GOT3 (cell line): ENCODE data around the gene TSR3.

ENCODE experiments used
- DNase-seq: peaks from one replicate; lab custom pipeline; 2025; ENCODE audit warnings: mixed read lengths; lab: John Stamatoyannopoulos, UW

Gene TSR3

DNA sequence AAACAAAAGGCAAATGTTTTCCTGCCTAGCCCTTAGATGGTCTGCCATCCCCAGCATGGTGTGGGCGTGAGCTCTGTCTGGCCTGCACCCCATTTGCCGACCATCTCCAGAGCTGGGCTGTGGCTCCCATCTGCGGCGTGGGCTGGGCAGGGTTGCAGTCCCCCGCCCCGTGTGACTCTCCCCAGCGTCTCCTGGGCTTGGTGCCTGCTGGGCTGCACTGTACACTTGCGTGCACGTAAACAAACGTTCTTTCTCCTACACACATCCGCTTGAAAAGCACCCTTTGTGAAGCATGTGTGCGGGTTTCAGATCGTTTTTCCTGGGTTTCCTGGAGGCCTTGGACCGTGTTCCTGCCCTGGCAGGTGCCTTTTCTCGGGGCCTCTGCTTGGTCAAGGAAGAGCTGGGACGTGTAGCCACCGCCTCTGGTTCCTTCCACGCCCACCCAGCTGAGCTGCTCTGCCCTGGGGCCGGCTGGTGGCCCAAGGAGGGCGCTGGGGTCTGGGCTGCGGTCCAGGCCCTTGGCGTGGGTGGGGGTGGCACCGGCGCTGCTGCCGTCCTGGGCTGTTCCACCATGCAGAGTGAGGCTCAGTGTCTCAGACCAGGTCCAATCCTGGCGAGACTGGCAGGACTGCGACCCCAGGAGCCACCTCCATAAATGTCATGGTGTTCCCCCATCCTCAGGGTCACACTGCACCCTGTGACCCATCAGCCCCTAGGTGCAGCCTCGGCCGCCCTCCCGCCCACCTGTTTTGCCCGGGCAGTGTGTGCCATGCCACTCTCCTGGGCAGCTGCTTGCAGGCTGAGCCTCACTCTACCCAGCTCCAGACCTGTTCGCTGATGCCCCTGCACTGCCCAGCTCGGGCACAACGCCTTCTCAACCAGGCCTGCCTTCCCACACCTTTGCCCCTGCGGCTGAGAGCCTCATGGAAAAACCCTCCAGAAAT, 28.1 kb downstream of the TSR3 start:
- no peak for DNase-seq

DNA sequence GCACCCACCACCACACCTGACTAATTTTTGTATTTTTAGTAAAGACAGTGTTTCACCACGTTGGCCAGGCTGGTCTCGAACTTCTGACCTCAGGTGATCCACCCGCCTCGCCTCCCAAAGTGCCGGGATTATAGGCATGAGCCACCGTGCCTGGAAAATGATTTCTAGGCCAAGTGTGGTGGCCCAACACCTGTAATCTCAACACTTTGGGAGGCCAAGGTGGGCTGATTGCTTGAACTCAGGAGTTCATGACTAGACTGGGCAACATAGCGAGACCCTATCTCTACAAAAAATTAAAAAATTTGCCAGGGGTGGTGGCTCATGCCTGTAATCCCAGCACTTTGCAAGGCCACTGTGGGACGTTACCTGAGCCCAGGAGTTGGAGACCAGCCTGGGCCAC, 29.3 kb downstream of the TSR3 start:
- DNase-seq: no peak

DNA sequence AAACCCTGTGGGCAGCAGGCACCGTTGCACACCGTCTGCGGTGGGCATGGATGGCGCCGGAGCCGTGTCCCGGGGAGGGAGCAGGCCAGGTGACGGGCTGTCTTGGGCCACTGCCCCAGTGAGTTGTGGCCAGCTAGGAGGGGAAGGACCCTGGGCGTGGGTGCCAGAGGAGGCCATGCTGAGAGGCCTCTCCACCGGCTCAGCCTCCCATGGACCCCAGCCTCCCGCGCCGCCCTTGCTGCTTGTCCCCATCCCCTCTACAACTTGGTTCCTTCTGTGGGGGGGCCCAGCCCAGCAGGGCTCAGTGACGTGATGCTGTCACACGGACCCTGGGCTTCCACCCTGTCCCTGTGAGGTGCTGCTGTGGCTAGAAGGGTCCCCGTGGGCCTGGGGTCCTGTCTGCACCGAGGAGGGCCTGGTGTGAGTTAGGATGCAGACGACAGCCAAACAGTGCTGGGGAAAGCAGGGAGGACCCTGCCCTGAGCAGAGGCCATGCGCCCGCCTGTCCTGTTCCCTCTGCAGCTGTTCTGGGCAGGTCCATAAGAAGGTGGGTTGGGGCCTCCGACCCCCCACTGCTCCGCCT, 30.9 kb downstream of the TSR3 start:
- no peak for DNase-seq

DNA sequence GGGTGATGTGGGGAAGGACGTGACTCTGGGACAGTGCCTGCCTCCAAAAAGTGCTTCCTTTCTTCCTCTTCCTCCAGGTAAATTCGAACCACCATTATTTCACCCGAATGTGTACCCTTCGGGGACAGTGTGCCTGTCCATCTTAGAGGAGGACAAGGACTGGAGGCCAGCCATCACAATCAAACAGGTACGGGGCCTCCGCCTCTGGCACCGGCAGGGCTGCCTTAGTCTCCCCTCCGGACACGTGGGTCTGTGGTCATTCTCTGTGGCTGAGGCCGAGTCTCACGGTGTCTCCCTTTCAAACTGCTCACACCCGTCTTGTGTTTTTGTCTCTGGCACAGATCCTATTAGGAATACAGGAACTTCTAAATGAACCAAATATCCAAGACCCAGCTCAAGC, 31.6 kb downstream of the TSR3 start:
- DNase-seq: no peak

DNA sequence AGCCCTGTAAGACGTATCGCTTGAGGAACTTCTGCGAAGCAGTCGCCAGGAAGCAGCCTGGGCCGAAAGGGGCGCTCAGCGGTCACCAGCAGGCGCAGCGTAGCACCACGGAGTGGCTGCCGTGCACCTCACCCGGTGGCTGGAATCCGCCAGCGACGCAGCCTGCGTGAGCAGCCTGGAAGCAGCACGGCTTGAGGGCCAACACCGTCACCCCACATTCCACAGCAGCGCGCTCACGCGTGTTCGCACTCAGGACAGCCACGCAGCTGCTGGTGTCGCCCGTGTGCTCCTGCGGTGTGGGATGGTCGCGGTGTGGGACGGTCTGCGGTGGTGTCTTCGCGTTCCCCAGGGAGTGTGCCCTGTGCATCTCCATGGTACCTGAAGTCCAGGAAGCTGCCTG, 32.6 kb downstream of the TSR3 start:
- no peak for DNase-seq

DNA sequence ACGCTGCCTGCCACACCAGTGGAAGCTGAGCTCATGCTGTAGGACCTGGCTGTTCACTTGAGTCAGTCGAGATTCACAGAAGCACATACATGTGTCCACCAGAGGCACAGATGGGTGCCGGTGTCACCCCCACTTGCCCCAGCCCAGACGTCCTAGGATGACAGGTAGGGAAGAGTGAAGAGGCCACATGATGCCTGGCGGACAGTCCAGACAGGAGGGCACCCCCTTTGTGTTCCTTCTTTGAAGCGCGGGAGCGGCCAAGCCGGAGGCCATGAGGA, 33.5 kb downstream of the TSR3 start:
- DNase-seq: no peak

DNA sequence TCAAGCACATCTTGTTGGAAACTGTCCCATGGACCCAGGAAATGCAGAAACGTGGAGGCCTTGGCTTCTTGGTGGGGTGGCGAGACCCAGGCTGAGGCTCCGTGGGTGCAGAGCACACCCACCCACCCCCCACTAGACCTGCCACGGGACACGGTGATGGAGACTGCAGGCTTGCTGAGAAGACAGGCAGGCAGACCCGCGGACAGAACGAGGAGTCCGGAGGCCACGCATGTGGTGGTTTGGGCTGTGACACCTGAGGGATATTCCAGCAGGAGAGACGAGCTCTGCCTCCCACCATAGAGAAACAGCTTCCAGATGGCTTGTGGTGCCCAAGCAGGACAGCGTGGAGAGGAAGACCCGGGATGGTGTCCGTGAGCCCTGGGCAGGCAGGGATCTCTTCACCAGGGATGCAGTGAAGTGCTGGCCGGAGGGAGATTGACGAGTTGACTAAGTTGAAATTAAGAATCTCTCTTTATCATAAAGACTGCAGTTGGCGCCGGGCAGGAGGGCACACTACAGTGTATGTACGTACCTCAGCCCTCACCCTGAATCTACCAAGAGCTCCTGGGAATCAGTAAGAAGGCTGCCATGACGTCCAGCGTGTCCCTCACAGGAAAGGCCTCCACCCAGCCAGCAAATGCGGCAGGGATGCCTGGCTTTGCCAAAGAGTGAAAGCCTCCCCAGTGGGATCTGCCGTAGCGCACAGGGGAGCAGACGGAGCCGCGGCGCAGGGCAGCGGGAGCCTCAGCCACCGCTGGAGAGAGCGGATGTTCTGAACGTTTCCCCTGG, 34.0 kb downstream of the TSR3 start:
- no peak for DNase-seq

DNA sequence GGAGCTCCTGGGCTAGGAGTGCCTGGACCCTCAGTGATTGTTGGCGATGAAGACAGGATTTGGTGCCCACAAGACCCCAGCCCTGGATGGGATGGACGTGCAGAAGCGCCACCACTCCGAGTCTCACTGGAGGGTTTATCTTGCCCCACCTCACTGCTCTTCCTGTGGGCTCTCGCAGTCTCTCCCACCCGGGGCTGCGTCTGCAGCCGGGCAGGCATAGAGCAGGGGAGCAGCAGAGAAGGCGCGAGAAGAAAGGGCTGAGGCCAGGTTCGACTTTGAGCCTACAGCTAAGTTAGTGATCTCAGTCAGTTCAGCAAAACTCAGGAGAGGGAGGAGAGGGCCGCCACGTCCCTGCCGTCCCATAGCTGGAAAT, 35.7 kb downstream of the TSR3 start:
- DNase-seq: no peak

DNA sequence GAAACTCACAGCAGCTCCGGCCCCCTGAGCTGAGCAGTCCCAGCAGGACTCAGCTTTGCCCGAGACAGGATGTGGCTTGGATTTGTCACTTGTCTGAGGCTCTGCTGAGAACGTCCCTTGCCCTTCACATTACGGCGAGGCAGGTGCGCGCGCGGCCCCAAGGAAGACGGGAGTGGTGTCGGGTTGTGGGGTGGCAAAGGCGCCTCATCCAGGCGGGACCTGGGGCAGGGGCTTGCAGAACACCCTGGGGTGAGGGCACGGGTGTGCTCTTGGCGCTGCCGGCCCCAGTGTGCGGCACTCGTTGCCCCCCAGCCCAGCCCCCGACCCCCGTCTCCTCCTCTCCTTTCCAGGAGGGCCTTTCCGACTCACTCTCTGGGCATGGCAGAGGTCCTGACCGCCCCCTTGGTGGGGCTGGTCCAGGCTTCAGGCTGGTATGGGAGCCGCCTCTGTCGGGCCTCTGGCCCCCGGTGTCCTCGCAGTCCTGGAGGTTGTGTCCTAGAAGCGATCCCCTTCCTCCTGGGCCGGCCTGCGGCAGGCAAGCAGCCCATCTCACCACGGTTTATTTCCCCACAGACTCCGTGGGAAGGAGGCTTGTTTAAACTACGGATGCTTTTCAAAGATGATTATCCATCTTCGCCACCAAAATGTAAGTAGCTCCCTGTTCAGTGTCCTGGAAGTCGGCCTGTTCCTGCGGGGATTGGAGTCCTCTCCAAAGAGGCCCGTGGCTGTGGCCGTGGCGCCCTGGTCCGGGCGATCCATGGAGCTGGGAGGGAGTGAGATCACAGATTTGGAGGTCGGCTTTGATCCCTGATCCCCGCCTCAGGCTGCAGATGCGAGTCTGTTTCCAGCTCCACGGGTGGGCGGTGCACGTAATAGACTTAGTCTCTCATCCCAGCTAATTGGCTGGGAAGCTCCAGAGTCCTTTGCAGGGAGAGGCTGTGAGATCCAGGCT, 36.3 kb downstream of the TSR3 start:
- no peak for DNase-seq

DNA sequence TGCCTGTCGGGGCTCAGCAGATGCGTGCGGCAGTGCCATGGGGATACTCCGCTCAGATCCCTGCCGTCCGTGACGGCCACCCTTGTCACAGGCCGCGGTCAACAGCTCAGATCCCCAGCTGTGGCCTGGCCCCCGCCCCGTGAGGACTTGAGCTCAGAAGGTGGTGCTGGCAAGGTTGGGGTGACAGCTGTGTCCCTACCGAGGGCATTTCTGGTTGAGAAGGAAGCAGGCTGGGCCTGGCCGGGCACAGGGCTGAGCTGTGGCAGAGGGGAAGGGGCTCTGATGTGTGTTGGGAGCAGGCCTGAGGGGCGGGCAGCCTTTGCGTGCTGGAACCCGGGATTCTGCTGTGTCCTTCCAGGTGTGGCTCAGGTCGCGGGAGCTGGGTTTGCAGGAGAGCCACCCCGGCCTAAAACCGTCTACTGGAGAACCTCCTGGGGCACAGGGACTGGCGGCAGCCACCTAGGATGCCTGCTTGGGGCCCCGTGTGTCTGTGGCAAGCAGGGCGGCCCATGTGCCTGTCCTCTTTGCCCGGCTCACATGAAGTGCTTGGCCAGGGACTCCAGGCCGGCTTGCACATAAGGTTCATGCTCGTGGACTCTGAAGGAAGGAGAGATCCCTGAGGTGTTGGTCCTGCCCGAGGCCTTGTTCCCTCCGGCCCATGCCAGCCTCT, 37.1 kb downstream of the TSR3 start:
- DNase-seq: no peak

DNA sequence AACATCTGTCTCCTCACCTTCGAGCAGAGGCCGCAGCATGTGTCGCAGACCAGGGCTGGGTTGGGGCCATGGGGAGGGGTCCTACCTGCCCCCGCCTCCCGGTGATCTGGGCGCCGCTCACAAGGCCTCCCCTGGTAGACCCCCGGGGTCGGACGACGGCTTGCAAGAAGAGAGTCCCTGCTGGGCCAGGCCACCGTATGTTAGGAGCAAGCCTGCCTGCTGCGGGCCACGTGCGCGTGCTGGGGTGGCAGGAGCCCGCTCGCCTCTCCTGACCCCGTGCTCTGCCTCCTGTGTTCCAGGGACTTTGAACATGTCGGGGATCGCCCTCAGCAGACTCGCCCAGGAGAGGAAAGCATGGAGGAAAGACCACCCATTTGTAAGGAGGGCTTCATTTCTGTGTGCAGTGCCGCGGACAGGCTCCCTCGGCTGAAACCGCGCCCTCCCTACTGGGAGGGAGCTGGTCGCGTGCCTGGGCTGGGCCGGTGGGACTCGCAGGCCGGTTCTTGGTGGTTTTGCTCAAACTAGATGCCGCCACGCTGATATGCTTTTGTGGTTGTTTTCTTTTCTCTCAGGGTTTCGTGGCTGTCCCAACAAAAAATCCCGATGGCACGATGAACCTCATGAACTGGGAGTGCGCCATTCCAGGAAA, 37.8 kb downstream of the TSR3 start:
- no peak for DNase-seq

DNA sequence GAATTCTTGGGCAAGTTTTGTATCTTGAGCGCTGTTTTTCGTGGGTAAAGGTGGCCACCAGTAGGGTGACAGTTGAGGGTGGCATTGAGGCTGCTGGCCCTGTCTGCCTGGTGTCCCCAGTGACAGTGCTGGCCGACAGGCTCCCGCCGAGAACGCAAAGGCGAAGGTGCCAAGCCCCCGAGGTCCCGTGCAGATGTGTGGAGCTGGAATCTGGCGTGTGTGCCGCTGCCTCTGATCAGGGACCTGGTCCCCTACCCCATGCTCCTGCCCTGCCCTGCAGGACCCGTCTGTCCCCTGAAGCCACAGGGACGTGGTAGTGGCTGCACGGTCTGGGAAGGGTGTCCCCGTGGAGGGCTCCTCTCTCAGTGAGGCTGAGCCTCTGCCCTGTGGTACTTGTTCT, 38.8 kb downstream of the TSR3 start:
- no peak for DNase-seq

DNA sequence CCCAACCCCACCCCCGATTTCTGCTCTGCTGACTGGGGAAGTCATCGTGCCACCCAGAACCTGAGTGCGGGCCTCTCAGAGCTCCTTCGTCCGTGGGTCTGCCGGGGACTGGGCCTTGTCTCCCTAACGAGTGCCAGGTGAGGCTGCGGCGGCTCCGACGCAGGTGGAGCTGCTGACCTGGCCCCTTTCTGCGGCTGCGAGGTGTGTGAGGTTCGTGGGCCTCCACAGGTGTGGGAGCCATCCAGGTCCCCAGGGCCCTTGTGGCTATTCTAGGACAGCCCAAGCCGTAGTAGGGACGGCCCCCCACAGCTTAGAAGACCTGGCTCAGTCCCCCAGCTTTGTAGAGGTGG, 39.2 kb downstream of the TSR3 start:
- no peak for DNase-seq

DNA sequence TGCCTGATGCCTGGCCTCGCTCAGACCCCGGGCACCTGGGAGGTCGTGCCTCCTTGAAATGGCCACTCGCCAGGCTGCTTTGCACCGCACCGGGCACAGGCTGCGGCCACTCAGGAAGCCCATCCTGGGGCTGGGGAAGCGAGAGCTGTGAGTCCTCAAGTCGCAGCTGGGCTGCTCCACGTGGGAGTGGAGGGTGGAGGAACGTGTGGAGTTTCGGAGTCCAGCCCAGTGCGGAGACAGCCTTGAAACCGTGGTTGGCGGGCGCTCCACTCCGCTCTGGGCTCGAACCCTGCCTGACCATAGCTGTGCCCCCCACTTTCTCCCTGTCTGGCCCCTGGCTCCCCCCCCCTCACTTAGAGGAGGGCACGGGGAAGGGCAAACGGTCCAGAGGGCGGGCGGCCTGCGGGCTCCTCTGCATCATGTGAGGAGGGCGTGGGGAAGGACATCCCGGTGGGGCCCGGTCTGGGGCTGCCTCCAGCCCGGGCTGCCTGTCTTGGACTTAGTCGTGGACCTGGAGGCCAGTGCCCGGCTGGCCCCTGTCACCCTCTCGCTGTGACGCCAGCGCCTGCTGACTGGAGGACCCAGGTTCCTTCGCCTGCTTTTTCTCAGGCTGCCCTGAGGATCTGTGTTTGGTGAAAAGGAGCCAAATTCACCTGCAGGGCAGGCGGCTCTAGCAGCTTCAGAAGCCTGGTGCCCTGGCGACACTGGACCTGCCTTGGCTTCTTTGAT, 39.8 kb downstream of the TSR3 start:
- no peak for DNase-seq

DNA sequence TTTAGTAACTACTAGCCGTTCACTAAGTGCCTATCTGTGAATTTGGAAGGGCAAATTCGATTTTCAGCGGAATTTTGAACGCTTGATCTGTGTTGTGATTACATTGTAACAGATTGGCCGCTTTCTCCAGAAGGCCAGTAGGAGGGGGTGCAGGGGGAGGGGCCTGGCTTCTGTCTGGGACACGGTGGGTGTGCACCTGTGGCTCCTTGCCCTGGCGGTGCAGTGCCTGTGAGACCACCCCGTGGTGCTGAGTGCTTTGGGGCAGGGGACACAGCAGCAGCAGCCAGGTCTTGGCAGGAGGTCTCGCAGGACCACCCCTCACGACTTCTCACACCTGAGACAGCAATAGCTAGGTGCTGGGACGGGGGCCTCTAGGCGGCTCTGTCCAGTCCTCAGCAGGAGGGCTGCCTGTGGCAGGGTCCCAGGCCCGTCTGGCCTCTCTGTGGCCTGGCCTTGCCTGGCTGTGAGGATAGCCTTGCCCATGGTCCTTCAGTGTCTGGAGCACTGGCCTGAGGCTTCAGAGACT, 40.4 kb downstream of the TSR3 start:
- no peak for DNase-seq

DNA sequence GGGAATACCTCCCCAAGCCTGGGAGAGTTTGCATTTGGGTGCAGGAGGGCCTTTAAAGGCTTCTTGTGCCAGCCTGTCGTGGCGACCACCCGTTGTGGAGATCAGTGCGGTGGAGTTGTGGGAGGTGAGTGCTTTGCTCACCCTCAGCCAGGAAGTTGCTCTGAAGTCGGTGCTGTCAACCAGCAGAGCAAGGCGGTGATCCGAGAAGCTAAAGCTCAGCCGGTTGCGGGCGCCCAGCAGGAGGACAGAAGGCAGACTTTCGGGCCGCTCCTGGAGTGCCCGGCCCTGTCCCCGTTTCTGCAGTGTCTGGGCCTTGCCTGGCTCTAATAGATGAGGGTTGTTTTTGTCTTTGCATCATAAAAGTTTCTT, 40.9 kb downstream of the TSR3 start:
- no peak for DNase-seq

DNA sequence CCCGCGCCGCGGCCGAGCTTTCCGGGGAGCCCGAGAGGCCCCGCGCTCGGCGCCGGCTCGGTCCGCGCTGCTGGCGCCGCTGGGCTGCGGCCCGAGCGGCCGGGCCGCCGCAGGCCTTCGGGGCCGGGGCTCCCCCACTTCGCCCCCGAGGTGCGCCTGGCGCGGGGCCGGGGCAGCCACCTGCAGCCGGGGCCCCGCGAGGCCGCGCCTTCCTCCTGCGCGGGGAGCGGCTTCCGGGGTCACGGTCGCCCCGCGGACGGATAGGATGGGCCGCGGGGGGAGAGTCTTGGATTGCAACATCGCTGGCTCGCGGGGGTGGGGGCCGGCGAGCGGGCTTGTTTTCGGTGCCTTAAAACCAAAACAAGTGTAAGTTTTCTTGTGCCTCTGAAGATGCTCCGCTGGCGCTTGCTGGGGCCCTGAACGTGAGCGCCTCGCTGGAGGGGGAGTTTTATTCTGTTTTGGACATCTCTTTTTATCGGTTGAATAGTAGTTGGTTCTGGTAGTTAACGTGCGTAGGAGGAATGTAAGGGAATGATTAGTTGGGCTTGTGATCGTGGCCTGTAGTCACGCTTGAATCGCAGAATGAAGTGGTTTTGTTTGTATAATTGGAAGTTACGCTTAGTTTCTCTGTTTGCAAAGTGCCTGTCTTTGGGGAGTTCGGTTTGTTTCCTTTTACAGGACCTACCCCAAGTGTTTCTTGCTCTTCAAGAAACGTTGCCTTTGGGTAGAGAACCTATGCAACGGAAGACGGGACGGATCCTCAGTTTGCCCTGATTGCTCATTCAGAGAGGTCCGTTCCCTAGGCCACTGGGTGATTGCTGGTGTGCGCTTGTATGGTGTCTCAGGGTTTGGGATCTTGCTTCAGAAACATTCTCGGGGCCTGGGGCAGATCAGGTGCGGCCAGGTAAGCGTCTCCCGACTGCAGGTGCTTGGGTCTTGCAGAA, 41.5 kb downstream of the TSR3 start:
- DNase-seq: no peak

DNA sequence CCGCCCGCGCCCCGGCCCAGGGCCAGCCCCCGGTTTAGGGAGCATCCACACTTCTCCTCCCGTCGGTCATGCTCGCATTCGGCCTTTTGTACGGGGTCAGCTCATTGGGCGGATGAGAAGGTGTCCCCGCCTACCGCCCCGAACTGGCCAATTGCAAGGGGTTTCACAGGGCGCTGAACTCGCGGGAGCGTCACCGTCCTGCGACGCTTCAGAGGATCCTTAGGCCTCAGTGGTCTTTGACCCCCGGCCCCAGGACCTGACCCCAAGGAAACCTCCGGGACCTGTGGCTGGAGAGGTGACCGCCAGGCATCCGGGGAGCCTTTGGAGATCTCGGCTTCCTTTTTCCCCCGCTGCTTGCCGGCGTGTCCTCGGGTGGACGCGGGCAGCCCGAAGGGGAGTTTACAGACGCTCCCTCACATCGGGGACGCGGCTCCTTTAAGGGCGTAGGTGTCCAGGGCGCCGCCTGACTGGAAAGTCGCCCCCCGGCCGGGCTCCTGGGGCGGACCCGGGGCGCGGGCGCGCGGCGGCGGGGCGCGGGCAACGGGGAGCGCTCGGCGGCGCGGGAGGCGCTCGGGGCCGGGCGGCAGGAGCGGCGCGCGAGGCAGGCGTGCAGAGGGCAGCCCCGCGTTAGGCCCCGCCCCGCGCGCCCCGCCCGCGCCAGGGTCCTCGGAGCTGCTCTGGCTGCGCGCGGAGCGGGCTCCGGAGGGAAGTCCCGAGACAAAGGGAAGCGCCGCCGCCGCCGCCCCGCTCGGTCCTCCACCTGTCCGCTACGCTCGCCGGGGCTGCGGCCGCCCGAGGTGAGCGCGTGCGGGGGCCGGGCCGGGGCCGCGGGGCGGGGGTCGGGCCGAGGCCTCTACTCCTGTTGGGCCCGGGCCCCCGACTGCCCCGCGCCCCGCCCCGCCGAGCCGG, 42.4 kb downstream of the TSR3 start, which contains the start of gene UBE2I:
Gene UBE2I, plus strand, starts transcription at position 660 of the 909 bp plus-strand sequence. CDS start 4,395 bp downstream, outside the sequence.
- peak; percentile 95 for DNase-seq
